ENCODE results near the gene BIVM. TPM values are rescaled to one million over a fixed set of nuclear protein-coding genes. Genes with fewer than 3 reads are reported as not detected.

Gene BIVM
- total RNA-seq, 2 experiments from 2014 or later, result 3.4 to 4.3 TPM

DNA sequence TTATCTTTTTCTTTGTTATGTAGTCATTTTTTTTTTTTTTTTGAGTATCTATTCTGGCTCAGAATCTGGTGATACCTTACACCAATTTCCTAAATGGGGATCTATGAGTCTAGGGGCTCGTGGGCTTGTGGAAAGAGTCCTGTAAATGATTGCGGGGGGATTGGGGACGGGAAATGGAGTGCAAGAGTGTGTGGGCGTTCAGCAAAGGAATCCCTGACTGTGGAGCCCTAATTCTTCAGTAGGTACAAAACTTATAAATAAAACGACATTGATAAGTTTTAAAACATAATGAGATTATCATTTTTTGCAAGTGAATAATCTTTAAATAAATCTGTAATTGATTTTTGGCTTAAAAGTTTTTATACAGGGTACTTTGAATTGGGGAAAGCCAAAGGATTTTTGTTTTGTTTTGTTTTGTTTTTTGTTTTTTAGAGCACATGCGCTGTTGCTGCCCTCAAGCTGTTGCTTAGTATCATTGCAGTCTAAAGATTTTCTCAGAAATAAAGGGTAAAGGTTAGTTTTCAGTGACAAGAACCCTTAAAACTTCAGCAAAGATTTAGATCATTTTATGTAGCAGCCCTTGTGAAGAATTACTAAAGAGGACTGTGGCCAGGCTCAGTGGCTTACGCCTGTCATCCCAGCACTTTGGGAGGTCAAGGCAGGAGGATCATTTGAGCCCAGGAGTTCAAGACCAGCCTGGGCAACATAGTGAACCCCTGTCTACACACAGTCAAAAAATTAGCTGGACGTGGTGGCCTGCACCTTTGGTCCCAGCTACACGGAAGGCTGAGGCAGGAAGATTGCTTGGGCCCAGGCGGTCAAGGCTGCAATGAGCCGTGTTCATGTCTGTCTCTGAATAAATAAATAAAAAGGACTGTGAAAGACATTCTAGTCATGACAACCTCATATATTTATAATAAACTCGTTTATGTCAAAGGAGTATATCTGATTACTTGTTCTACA is 48.6 kb downstream of the BIVM start:
- peaks cover 56% of the 10 kb centered on the region for H3K36me3 Mint-ChIP-seq (ENCODE audit: low read depth)
- peak overlapping the region; percentile 100 for H3K4me3 Mint-ChIP-seq
- peak overlapping the region; percentile 100 for H3K27ac Mint-ChIP-seq
- intact Hi-C loops (cut with DNase I, micrococcal nuclease), result loop anchor here (1.0 to 5.0 kb wide), 7 partner anchors 47 to 455 kb away; no protein-coding TSS in a partner anchor
- no peaks in the 10 kb centered on the region for H3K9me3 ChIP-seq (ENCODE audit: control insufficient read depth in 1 of 2, insufficient read depth in 1 of 2, low read length in 2 of 2)
- H3K36me3 ChIP-seq (ENCODE audit: insufficient read depth, low read length), result peaks cover 17% of the 10 kb centered on the region
- peaks cover 55% of the 10 kb centered on the region for H3K4me1 Mint-ChIP-seq (ENCODE audit: low read depth)
- CTCF ChIA-PET, result interaction anchor here (0.7 to 4.7 kb wide), 11 partner anchors 9 to 267 kb away, joined by 3 to 18 read pairs (median 4); no protein-coding TSS in a partner anchor
- peaks cover 32% of the 10 kb centered on the region for H3K4me1 ChIP-seq (ENCODE audit: insufficient read depth, low read length)
- TF ChIP-seq, protein P1, sequence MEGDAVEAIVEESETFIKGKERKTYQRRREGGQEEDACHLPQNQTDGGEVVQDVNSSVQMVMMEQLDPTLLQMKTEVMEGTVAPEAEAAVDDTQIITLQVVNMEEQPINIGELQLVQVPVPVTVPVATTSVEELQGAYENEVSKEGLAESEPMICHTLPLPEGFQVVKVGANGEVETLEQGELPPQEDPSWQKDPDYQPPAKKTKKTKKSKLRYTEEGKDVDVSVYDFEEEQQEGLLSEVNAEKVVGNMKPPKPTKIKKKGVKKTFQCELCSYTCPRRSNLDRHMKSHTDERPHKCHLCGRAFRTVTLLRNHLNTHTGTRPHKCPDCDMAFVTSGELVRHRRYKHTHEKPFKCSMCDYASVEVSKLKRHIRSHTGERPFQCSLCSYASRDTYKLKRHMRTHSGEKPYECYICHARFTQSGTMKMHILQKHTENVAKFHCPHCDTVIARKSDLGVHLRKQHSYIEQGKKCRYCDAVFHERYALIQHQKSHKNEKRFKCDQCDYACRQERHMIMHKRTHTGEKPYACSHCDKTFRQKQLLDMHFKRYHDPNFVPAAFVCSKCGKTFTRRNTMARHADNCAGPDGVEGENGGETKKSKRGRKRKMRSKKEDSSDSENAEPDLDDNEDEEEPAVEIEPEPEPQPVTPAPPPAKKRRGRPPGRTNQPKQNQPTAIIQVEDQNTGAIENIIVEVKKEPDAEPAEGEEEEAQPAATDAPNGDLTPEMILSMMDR (IDR thresholded peaks at IDR 0.05), result peak; percentile 76
- H3K27ac ChIP-seq (ENCODE audit: low read depth in 1 of 2, low read length in 2 of 2), result peak overlapping the region; percentile 97 to 99
- DNase-seq (peak in 4 of 14 experiments; percentile 13 to 70 (median 64)), ATAC-seq (ENCODE audit: poor library complexity) (no peak)
- H3K4me3 ChIP-seq (ENCODE audit: low read length), result peak overlapping the region; percentile 98
- H3K9me3 Mint-ChIP-seq, result no peaks in the 10 kb centered on the region
- no peaks in the 10 kb centered on the region for H3K27me3 Mint-ChIP-seq
- H3K27me3 ChIP-seq (ENCODE audit: control insufficient read depth in 1 of 2, insufficient read depth in 2 of 2, low read length in 2 of 2), result no peaks in the 10 kb centered on the region
- POLR2A ChIA-PET, result interaction anchor here (0.6 to 6.9 kb wide), 9 partner anchors 17 to 268 kb away, joined by 3 to 575 read pairs (median 4); partner anchors contain the start of genes BIVM, POGLUT2, TEX30 and TPP2

DNA sequence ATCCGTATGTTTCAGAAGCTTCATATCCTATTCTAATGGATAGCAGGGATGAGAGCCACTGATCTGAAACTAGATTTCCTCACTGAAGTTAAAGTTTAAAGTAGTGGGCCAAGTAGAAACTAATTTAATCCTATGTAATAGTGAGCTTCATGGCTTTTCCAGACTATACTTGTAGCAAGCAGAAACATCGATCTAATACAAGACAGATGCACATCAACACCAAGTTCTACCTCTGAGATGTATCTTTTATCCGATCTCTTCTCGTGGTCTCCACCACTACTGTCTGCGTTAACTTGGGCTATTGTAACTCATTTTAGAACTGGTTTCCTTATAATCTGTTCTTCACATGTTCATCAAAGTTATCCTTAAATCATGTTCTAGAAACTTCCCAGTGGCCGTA is 50.0 kb downstream of the BIVM start:
- no peaks in the 10 kb centered on the region for H3K27me3 ChIP-seq (ENCODE audit: control insufficient read depth in 1 of 2, insufficient read depth in 2 of 2, low read length in 2 of 2)
- TF ChIP-seq, protein P1 (IDR thresholded peaks at IDR 0.05), result no peak
- peak overlapping the region; percentile 77 for H3K27ac Mint-ChIP-seq
- no peaks in the 10 kb centered on the region for H3K9me3 ChIP-seq (ENCODE audit: control insufficient read depth in 1 of 2, insufficient read depth in 1 of 2, low read length in 2 of 2)
- peak overlapping the region; percentile 43 for H3K4me3 Mint-ChIP-seq
- peaks cover 67% of the 10 kb centered on the region for H3K36me3 Mint-ChIP-seq (ENCODE audit: low read depth)
- H3K27me3 Mint-ChIP-seq, result no peaks in the 10 kb centered on the region
- no peaks in the 10 kb centered on the region for H3K9me3 Mint-ChIP-seq
- CTCF ChIA-PET, result interaction anchor here (3.1 to 4.7 kb wide), 2 partner anchors 8 to 49 kb away, joined by 6 to 18 read pairs; no protein-coding TSS in a partner anchor
- no peak overlapping the region for H3K4me3 ChIP-seq (ENCODE audit: low read length)
- peaks cover 31% of the 10 kb centered on the region for H3K36me3 ChIP-seq (ENCODE audit: insufficient read depth, low read length)
- H3K27ac ChIP-seq (ENCODE audit: low read depth in 1 of 2, low read length in 2 of 2), result no peak overlapping the region
- intact Hi-C loops (cut with DNase I, micrococcal nuclease), result loop anchor here in 1 of 2 experiments (5.0 kb wide), 4 partner anchors 122 to 457 kb away; no protein-coding TSS in a partner anchor
- DNase-seq (no peak), ATAC-seq (ENCODE audit: poor library complexity) (no peak)
- peaks cover 69% of the 10 kb centered on the region for H3K4me1 Mint-ChIP-seq (ENCODE audit: low read depth)
- peaks cover 32% of the 10 kb centered on the region for H3K4me1 ChIP-seq (ENCODE audit: insufficient read depth, low read length)
- POLR2A ChIA-PET, result interaction anchor here (4.1 to 6.9 kb wide), 3 partner anchors 50 to 255 kb away, joined by 35 to 575 read pairs (median 75); partner anchors contain the start of genes BIVM, POGLUT2, TEX30 and TPP2

DNA sequence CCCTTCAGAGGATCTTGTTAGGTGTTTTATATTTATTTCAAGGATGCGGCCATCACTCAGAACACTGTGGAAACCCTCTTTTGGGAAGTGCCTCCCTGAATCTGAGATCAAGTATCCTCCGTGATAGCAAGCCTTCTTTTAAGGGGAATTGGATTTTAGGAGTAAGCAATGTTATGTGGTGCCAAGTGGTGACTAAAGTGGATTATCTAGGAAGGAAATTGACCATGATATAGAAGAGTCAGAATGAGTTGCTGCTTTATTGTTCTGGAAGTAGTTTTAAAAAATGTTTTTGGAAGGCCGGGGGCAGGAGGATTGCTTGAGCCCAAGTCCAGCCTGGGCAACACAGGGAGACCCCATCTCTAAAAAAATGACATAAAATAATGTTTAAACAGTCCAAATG is 53.6 kb downstream of the BIVM start:
- Mint-ChIP-seq H3K27ac (peak overlapping the region; percentile 51), H3K9me3 (no peaks in the 10 kb centered on the region), H3K4me3 (peak overlapping the region; percentile 38), H3K36me3 (ENCODE audit: low read depth) (peaks cover 77% of the 10 kb centered on the region), H3K4me1 (ENCODE audit: low read depth) (peaks cover 67% of the 10 kb centered on the region), H3K27me3 (no peaks in the 10 kb centered on the region)
- Histone ChIP-seq H3K9me3 (ENCODE audit: control insufficient read depth in 1 of 2, insufficient read depth in 1 of 2, low read length in 2 of 2) (no peaks in the 10 kb centered on the region), H3K4me3 (ENCODE audit: low read length) (no peak overlapping the region), H3K36me3 (ENCODE audit: insufficient read depth, low read length) (peaks cover 65% of the 10 kb centered on the region), H3K27me3 (ENCODE audit: control insufficient read depth in 1 of 2, insufficient read depth in 2 of 2, low read length in 2 of 2) (no peaks in the 10 kb centered on the region), H3K27ac (ENCODE audit: low read depth in 1 of 2, low read length in 2 of 2) (no peak overlapping the region), H3K4me1 (ENCODE audit: insufficient read depth, low read length) (peaks cover 16% of the 10 kb centered on the region)
- intact Hi-C loops (cut with DNase I, micrococcal nuclease), result no loop called here
- ChIA-PET POLR2A (no interaction called here), CTCF (no interaction called here)
- TF ChIP-seq, protein P1 (IDR thresholded peaks at IDR 0.05), result no peak
- DNase-seq, result no peak
- no peak for ATAC-seq (ENCODE audit: poor library complexity)
